Measurements from ENCODE around the gene FAM161B.
"Not testable (repeated sequence)": the region's sequence is repeated elsewhere in the genome, so short reads cannot be mapped to it uniquely, and the experiment has no call there.

The FAM161B gene

GRCh38 chr14:73943083-73943482, 6.8 kb downstream of the FAM161B start:
- DNase-seq (ENCODE audit: low spot score) = peak; percentile 85

- DNase-seq (ENCODE audit: low spot score) = no peak
These were observed 7.7 kb downstream of the FAM161B start for GRCh38 chr14:73942180-73942579.

GRCh38 chr14:73937012-73937411, 12.9 kb downstream of the FAM161B start:
- no peak for DNase-seq (ENCODE audit: low spot score)

- DNase-seq (ENCODE audit: low spot score) = no peak
These were observed 13.3 kb downstream of the FAM161B start for GRCh38 chr14:73936548-73936947.

- peak; percentile 36 for DNase-seq (ENCODE audit: low spot score)
These were observed 14.2 kb downstream of the FAM161B start for GRCh38 chr14:73935666-73936065.

GRCh38 chr14:73924337-73924736, 25.6 kb downstream of the FAM161B start:
- no peak for DNase-seq (ENCODE audit: low spot score)

GRCh38 chr14:73919457-73919856, 30.4 kb downstream of the FAM161B start:
- DNase-seq (ENCODE audit: low spot score) = not testable (repeated sequence)

- DNase-seq (ENCODE audit: low spot score) = no peak
These were observed 33.6 kb downstream of the FAM161B start for GRCh38 chr14:73916324-73916723.

- DNase-seq (ENCODE audit: low spot score) = no peak
These were observed 36.6 kb downstream of the FAM161B start for GRCh38 chr14:73913256-73913655.

- no peak for DNase-seq (ENCODE audit: low spot score)
These were observed 40.2 kb downstream of the FAM161B start for GRCh38 chr14:73909681-73910080.

- no peak for DNase-seq (ENCODE audit: low spot score)
These were observed 46.9 kb downstream of the FAM161B start for GRCh38 chr14:73903028-73903427.

GRCh38 chr14:73896521-73896920, 53.4 kb downstream of the FAM161B start:
- DNase-seq (ENCODE audit: low spot score) = no peak

- DNase-seq (ENCODE audit: low spot score) = no peak
These were observed 54.0 kb downstream of the FAM161B start for GRCh38 chr14:73895939-73896338.

- not testable (repeated sequence) for DNase-seq (ENCODE audit: low spot score)
These were observed 55.7 kb downstream of the FAM161B start for GRCh38 chr14:73894180-73894687.

GRCh38 chr14:73889376-73889775, 60.5 kb downstream of the FAM161B start:
- no peak for DNase-seq (ENCODE audit: low spot score)

GRCh38 chr14:73888971-73889370, 60.9 kb downstream of the FAM161B start:
- DNase-seq (ENCODE audit: low spot score) = peak; percentile 10

GRCh38 chr14:73888460-73888725, 61.5 kb downstream of the FAM161B start:
- DNase-seq (ENCODE audit: low spot score) = no peak

GRCh38 chr14:73887694-73888459, 62.0 kb downstream of the FAM161B start:
- DNase-seq (ENCODE audit: low spot score) = no peak

GRCh38 chr14:73887318-73887616, 62.6 kb downstream of the FAM161B start:
- DNase-seq (ENCODE audit: low spot score) = no peak

- peak; percentile 97 for DNase-seq (ENCODE audit: low spot score)
These were observed 63.2 kb downstream of the FAM161B start, which contains the start of gene ZNF410 for GRCh38 chr14:73886449-73887317. Gene ZNF410 (plus strand): TSS chr14:73886859. CDS start chr14:73892176, 5,317 bp downstream.

GRCh38 chr14:73884438-73885190, 65.3 kb downstream of the FAM161B start:
- no peak for DNase-seq (ENCODE audit: low spot score)
